Raji (cell line): ENCODE data around the gene TP53RK.

Experiments
- POLR2A ChIP-seq: IDR thresholded peaks from 2 replicates; pipeline ENCODE4 v1.6.1; 2011; ENCODE audit warnings: low read depth, low read length, control low read depth; ENCODE audit not compliant: insufficient read depth

TP53RK gene

DNA sequence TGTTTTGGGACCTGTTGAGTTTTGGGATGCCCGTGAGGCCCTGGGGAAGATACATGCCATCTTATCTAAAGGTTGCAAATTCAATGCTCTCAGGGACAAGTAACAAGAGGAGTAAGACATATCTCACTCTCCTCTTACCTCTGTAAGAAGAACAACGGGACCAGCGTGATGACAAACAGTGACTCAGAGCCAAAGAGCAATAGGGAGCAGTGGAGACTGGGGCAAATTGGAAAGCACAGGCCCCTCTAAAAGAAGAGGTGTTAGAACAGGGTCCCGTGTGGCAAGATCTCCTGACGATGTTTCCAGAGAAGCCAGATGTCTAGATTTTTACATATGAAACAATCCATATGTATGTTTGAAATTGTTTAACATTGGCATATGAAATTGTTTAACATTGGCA, 11.6 kb downstream of the TP53RK start:
- TF ChIP-seq POLR2A = no peak

GRCh38 chr20:46674253-46675083, 14.8 kb downstream of the TP53RK start:
- no peak for TF ChIP-seq POLR2A

DNA sequence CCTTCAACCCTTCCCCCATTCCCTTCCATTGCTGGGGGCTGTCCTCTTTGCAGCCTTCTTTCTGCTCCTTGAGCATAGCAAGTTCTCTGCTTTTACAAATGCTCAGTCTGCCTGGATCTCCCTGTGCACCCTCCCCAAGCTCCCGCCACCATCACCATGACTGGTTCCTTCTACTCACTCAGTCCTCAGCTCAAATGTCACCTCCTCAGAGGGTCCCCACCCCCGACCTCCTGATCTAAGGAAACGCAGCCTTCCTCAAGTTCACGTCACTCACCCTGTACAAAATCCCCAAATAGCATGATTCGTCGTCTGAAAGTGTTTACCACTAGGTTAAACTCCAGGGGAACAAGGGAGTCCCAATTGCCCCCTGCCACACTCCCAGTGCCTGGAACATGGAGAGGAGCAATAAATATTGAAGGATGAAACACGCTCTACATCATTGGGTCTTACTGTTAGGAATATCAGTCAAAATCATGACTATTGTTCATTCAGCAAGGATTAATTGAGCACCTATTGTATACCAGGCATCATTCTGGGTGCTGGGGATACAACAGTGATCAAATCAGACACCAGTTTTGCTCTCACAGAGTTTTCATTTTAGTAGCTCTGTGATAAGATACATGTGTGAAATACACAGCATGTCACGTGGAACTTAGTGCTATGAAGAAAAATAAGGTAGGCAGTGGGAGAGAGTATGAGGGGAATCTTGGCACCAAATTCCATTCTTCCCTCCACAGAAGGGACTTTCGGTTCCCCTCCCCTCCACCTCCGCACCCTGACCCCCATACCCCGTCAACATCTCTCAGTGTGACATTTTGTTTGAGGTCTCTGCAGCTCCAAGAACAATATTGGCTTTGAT, 15.6 kb downstream of the TP53RK start:
- no peak for TF ChIP-seq POLR2A

GRCh38 chr20:46672543-46673148, 16.6 kb downstream of the TP53RK start:
- no peak for TF ChIP-seq POLR2A

DNA sequence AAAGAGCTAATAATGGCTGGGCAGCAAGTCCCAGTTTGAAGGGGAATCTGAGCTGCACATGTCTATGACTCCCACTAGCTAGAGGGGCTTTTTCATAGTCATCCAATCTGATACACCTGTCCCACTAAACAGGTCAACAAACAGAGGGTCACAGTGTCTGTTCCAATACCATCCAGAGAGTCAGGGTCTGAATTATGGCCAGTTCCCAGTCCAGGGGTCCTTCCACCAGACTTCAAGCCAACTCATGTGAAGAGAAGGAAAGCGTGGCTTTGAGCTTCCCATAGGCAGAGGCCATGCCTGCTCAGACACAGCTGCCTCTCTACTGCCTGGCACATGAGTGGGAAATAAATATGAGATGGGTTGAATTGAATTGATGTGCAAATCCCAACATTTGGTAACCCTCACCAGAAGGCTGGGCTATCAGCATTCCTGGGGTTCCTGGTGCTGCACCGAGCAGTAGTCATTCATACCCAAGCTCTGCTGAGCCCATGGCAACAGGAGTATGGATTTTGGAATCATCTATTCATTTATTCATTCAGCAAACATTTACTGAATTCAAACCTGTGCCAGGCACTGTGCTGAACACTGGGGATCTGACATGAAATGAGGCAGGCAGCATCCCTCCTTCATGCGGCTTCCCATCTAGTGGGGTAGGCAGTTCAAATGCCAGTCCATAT, 17.2 kb downstream of the TP53RK start:
- TF ChIP-seq POLR2A = no peak

DNA sequence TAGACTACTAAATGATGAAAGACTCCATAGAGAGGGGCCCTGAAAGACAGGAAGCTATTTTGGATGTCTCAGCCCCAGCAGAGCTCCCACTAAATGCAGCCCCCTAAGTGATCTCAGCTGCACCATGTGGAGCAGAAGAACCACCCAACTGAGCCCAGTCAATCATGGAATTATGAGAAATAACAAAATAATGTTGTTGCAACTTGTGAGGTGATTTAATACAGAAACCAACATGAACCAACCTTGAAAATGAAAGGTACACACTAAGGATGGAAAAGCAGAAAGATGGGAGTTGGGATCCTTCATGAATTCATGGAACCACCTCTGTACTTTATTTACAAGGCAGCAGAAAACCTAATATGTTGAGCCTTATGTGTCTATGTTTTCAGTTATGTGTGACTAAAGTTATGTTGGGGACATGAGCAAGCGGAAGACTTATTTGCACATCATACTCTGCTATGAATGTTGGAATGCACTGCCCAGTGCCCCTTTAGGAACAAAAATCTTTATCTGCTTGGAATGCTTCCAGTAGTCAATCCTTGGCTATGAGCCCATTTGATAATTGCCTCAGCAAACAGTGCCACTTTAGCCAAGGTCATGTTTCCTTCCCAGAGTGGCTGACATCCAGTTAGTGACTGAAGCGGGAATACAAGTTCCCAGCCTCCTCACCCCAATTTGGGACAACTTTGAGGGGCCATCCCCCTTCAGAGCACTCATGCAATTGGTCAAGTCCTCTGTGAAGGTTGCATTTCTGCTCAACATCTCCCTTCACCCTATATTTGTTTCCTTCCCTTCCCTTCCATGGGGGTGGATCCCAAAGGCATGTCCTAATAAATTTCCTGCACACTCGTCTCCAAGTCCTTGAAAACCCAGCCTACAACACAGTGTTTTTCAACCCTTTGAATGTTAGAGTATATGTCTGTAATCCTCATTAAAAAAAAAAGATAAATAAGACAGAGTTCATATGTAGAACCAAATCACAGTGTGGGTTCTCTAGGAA, 18.4 kb downstream of the TP53RK start:
- no peak for TF ChIP-seq POLR2A

DNA sequence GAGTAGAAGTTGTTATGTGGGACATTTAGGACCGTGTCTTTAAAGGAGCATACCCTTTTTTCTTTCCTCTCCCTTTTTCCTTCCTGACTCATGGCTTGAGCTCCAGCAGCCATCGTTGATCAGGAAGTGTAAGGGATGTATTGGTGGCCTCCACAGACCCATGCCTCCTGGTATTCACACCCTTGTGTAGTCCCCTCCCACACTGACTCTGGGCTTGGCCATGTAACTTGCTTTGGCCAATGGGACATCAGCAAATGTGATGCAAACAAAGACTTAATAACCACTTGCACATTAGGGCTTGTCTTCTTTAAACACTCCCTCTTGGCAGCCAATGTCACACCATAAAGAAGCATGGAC, 19.0 kb downstream of the TP53RK start:
- no peak for TF ChIP-seq POLR2A

GRCh38 chr20:46666818-46667515, 22.3 kb downstream of the TP53RK start:
- no peak for TF ChIP-seq POLR2A

DNA sequence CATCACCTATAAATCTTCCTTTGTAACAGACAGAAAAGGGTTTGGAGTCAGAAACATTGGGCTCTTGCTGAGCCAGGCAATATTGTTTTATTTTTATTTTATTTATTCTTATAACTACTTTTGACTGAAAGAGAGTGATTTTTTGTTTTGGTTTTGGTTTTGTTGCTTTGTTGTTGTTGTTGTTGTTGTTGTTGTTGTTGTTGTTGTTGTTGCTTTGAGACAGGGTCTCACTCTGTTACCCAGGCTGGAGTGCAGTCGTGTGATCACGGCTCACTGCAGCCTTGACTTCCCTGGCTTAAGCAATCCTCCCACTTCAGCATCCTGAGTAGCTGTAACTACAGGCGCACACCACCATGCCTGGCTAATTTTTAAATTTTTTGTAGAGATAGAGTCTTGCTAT, 22.9 kb downstream of the TP53RK start:
- TF ChIP-seq POLR2A = no peak

DNA sequence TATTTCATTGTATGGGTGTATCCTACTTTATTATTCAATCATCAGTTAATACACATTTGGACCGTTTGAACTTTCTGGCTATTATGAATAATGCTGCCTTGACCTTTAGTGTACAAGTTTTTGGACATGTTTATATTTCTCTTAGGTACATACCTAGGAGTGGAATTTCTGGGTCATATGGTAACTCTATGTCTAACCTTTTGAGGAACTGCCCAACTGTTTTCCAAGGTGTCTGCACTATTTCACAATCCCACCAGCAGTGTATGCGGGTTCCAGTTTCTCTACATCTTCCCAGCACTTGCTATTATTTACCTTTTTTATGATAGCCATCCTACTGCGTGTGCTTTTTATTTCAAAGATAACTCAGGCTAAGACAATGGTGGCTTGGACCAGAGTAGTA, 23.6 kb downstream of the TP53RK start:
- TF ChIP-seq POLR2A = no peak

DNA sequence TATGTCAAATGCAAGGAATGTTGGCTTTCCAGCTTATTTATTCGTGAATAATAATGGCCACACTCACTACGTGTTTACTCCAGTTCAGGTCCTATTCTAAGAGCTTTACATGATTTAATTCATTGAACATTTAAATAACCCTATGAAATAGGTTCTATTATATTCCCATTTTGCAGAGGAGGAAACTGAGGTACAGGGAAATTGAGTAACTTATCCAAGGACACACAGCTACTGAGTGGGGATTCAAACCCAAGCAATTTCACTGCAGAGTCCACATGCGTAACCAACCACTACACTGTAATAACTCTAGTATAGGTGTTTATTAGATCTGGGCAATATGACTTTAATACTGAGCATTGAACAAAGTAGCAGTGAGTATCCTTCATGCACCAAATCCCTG, 25.7 kb downstream of the TP53RK start:
- no peak for TF ChIP-seq POLR2A

DNA sequence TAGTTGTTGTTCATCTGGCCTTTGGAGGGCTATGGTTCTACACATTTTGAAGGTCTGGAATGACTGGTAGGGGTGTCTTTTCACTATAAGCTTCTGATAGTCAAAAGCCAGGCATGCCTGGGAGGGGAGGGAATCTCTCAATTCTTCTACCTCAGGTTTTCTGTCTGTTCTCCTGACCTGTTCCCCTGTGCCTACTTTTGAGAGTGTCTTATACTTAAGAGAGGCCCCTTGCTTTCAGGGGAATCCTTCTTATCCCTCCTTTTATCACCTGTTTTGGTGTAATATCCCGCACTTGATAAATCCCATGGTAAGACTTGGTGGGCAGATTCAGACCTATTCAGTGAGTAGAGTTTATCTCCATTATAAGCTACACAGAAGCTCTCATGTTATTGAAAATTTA, 27.6 kb downstream of the TP53RK start:
- no peak for TF ChIP-seq POLR2A

DNA sequence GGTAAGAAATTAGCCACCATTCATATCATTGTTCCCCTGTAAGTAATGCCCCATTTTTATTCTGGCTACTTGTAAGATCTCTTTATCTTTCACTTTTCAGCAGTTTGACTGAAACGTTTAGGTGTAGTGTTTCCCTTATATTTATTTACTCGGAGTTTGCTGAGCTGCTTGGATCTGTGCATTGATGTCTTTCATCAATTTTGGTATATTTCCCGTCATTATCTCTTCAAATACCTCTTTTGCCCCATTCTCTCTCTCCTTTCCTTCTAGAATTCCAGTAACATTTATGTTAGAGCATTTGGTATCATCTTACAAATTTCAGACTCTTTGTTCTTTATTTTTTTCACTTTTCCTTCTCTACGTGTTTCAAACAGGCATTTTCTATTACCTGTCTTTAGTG, 28.8 kb downstream of the TP53RK start:
- no peak for TF ChIP-seq POLR2A
